Measurements from ENCODE around the gene PSMA4.

PSMA4 gene

GRCh38 chr15:78540141-78540870 is at the start of gene PSMA4:
TSS of gene PSMA4 (plus strand) at chr15:78540444. CDS start at chr15:78541928, 1,484 bp downstream.
- ChIA-PET POLR2A (interaction anchor here (0.7 to 2.1 kb wide), 6 partner anchors 9 to 102 kb away, joined by 3 to 14 read pairs (median 4); partner anchors contain the start of genes CHRNA5, HYKK and IREB2), CTCF (interaction anchor here (1.2 to 1.6 kb wide), 4 partner anchors 25 to 169 kb away, joined by 3 to 6 read pairs (median 4); partner anchors contain the start of gene CHRNA5)
- peak within 1 kb of the TSS; percentile 94 for H3K4me3 ChIP-seq (ENCODE audit: low read depth, low read length)
- no peak for TF ChIP-seq CTCF (IDR thresholded peaks at IDR 0.05; ENCODE audit: insufficient read depth, low read length, missing control alignments)
- no peak for DNase-seq (ENCODE audit: low read depth, low spot score)

GRCh38 chr15:78492872-78493271 is 47.4 kb upstream of the PSMA4 start:
- POLR2A ChIA-PET: no interaction called here
- TF ChIP-seq CTCF (IDR thresholded peaks at IDR 0.05; ENCODE audit: insufficient read depth, low read length, missing control alignments): no peak
- CTCF ChIA-PET: interaction anchor here (2.5 kb wide), 1 partner anchor 11 kb away, joined by 12 read pairs; no protein-coding TSS in a partner anchor
- DNase-seq (ENCODE audit: low read depth, low spot score): peak; percentile 5
- H3K4me3 ChIP-seq (ENCODE audit: low read depth, low read length): no peak overlapping the region

GRCh38 chr15:78501857-78502256 is 38.4 kb upstream of the PSMA4 start:
- H3K4me3 ChIP-seq (ENCODE audit: low read depth, low read length): no peak overlapping the region
- TF ChIP-seq CTCF (IDR thresholded peaks at IDR 0.05; ENCODE audit: insufficient read depth, low read length, missing control alignments): no peak
- DNase-seq (ENCODE audit: low read depth, low spot score): no peak
- ChIA-PET POLR2A (no interaction called here), CTCF (interaction anchor here (0.9 kb wide), 1 partner anchor 38 kb away, joined by 3 read pairs; the partner anchor contains the start of gene PSMA4)

GRCh38 chr15:78502641-78503040 is 37.6 kb upstream of the PSMA4 start:
- no peak overlapping the region for H3K4me3 ChIP-seq (ENCODE audit: low read depth, low read length)
- ChIA-PET POLR2A (no interaction called here), CTCF (interaction anchor here (0.9 kb wide), 1 partner anchor 37 kb away, joined by 3 read pairs; the partner anchor contains the start of gene PSMA4)
- DNase-seq (ENCODE audit: low read depth, low spot score): no peak
- TF ChIP-seq CTCF (IDR thresholded peaks at IDR 0.05; ENCODE audit: insufficient read depth, low read length, missing control alignments): no peak

- TF ChIP-seq CTCF (IDR thresholded peaks at IDR 0.05; ENCODE audit: insufficient read depth, low read length, missing control alignments): peak; percentile 27
- peak; percentile 82 for DNase-seq (ENCODE audit: low read depth, low spot score)
- peak within 1 kb of the TSS; percentile 97 for H3K4me3 ChIP-seq (ENCODE audit: low read depth, low read length)
- ChIA-PET POLR2A (interaction anchor here (1.3 kb wide), 1 partner anchor 33 kb away, joined by 4 read pairs; the partner anchor contains the start of gene PSMA4), CTCF (interaction anchor here (0.7 kb wide), 1 partner anchor 66 kb away, joined by 3 read pairs; no protein-coding TSS in a partner anchor)
Measured at GRCh38 chr15:78506971-78507830, 33.0 kb upstream of the PSMA4 start, which contains the start of gene HYKK. TSS of gene HYKK (plus strand) at chr15:78507577. CDS start at chr15:78513089, 5,512 bp downstream.

Data from AG04449 (cell line).